ENCODE measurements around the gene ZC3H7B. TPM values are rescaled to one million over a fixed set of nuclear protein-coding genes. Genes with fewer than 3 reads are reported as not detected.
A peak's percentile ranks its signal among the peaks of the same experiment; 100 is the strongest.

ZC3H7B gene
- total RNA-seq, 1 donor from 2014 or later = 69.2 TPM

GRCh38 chr22:41274856-41275255, 26.5 kb upstream of the ZC3H7B start:
- DNase-seq (ENCODE audit: low spot score) = no peak
- H3K27ac Mint-ChIP-seq (ENCODE audit: unreplicated experiment) = no peak overlapping the region
- no peaks in the 10 kb centered on the region for H3K9me3 Mint-ChIP-seq (ENCODE audit: unreplicated experiment)
- TF ChIP-seq CTCF (IDR thresholded peaks at IDR 0.05; ENCODE audit: unreplicated experiment) = no peak
- no peaks in the 10 kb centered on the region for H3K4me1 Mint-ChIP-seq (ENCODE audit: unreplicated experiment)
- peaks cover 2% of the 10 kb centered on the region for H3K27me3 Mint-ChIP-seq (ENCODE audit: unreplicated experiment)
- peaks cover 28% of the 10 kb centered on the region for H3K36me3 Mint-ChIP-seq (ENCODE audit: low read depth, unreplicated experiment)
- H3K4me3 Mint-ChIP-seq (ENCODE audit: unreplicated experiment) = no peak overlapping the region

GRCh38 chr22:41280065-41280464, 21.3 kb upstream of the ZC3H7B start:
- Mint-ChIP-seq H3K27ac (ENCODE audit: unreplicated experiment) (no peak overlapping the region), H3K4me1 (ENCODE audit: unreplicated experiment) (no peaks in the 10 kb centered on the region), H3K27me3 (ENCODE audit: unreplicated experiment) (peaks cover 4% of the 10 kb centered on the region), H3K4me3 (ENCODE audit: unreplicated experiment) (no peak overlapping the region), H3K36me3 (ENCODE audit: low read depth, unreplicated experiment) (peaks cover 20% of the 10 kb centered on the region), H3K9me3 (ENCODE audit: unreplicated experiment) (no peaks in the 10 kb centered on the region)
- DNase-seq (ENCODE audit: low spot score) = no peak
- TF ChIP-seq CTCF (IDR thresholded peaks at IDR 0.05; ENCODE audit: unreplicated experiment) = no peak

- DNase-seq (ENCODE audit: low spot score) = no peak
- no peaks in the 10 kb centered on the region for H3K4me1 Mint-ChIP-seq (ENCODE audit: unreplicated experiment)
- no peak for TF ChIP-seq CTCF (IDR thresholded peaks at IDR 0.05; ENCODE audit: unreplicated experiment)
- no peaks in the 10 kb centered on the region for H3K9me3 Mint-ChIP-seq (ENCODE audit: unreplicated experiment)
- peaks cover 20% of the 10 kb centered on the region for H3K36me3 Mint-ChIP-seq (ENCODE audit: low read depth, unreplicated experiment)
- H3K4me3 Mint-ChIP-seq (ENCODE audit: unreplicated experiment) = no peak overlapping the region
- peaks cover 4% of the 10 kb centered on the region for H3K27me3 Mint-ChIP-seq (ENCODE audit: unreplicated experiment)
- H3K27ac Mint-ChIP-seq (ENCODE audit: unreplicated experiment) = no peak overlapping the region
Observed at GRCh38 chr22:41280854-41281253, 20.5 kb upstream of the ZC3H7B start.

- H3K27ac Mint-ChIP-seq (ENCODE audit: unreplicated experiment) = no peak overlapping the region
- no peak for TF ChIP-seq CTCF (IDR thresholded peaks at IDR 0.05; ENCODE audit: unreplicated experiment)
Observed at GRCh38 chr22:41284465-41284864, 16.9 kb upstream of the ZC3H7B start.

GRCh38 chr22:41285441-41285819, 15.9 kb upstream of the ZC3H7B start:
- Mint-ChIP-seq H3K4me1 (ENCODE audit: unreplicated experiment) (peaks cover 19% of the 10 kb centered on the region), H3K27me3 (ENCODE audit: unreplicated experiment) (peaks cover 7% of the 10 kb centered on the region)

More at GRCh38 chr22:41284465-41284864, 16.9 kb upstream of the ZC3H7B start:
- Mint-ChIP-seq H3K4me3 (ENCODE audit: unreplicated experiment) (no peak overlapping the region), H3K36me3 (ENCODE audit: low read depth, unreplicated experiment) (peaks cover 17% of the 10 kb centered on the region), H3K4me1 (ENCODE audit: unreplicated experiment) (peaks cover 19% of the 10 kb centered on the region), H3K27me3 (ENCODE audit: unreplicated experiment) (peaks cover 7% of the 10 kb centered on the region), H3K9me3 (ENCODE audit: unreplicated experiment) (no peaks in the 10 kb centered on the region)
- no peak for DNase-seq (ENCODE audit: low spot score)

More at GRCh38 chr22:41285441-41285819, 15.9 kb upstream of the ZC3H7B start:
- DNase-seq (ENCODE audit: low spot score) = peak; percentile 44
- H3K9me3 Mint-ChIP-seq (ENCODE audit: unreplicated experiment) = no peaks in the 10 kb centered on the region
- no peak for TF ChIP-seq CTCF (IDR thresholded peaks at IDR 0.05; ENCODE audit: unreplicated experiment)
- H3K27ac Mint-ChIP-seq (ENCODE audit: unreplicated experiment) = peak overlapping the region; percentile 70
- peak overlapping the region; percentile 92 for H3K4me3 Mint-ChIP-seq (ENCODE audit: unreplicated experiment)
- H3K36me3 Mint-ChIP-seq (ENCODE audit: low read depth, unreplicated experiment) = peaks cover 15% of the 10 kb centered on the region

Data from endothelial cell (in vitro differentiated cells).